ENCODE measurements around the gene CCDC71L. TPM values are rescaled to one million over a fixed set of nuclear protein-coding genes. Genes with fewer than 3 reads are reported as not detected.

Gene CCDC71L
- total RNA-seq, 2 donors from 2014 or later, result 26.1 to 26.8 TPM

- no peak for DNase-seq
- Histone ChIP-seq H3K9ac (ENCODE audit: extremely low read depth, low read length, poor library complexity, severe bottlenecking) (no peak overlapping the region), H3K4me3 (ENCODE audit: low read length) (no peak overlapping the region), H3K9me3 (ENCODE audit: control insufficient read depth, low read length) (peaks cover 7% of the 10 kb centered on the region), H3K4me1 (ENCODE audit: control insufficient read depth, insufficient read depth, low read length) (no peaks in the 10 kb centered on the region), H3K36me3 (ENCODE audit: control insufficient read depth, insufficient read depth, low read length) (no peaks in the 10 kb centered on the region), H3K27ac (ENCODE audit: low read depth, low read length) (no peak overlapping the region), H3K27me3 (ENCODE audit: control insufficient read depth, insufficient read depth, low read length, poor library complexity, severe bottlenecking) (no peaks in the 10 kb centered on the region)
- no peaks in the 10 kb centered on the region for H3K4me1 Mint-ChIP-seq
- H3K9me3 Mint-ChIP-seq, result no peaks in the 10 kb centered on the region
- peaks cover 2% of the 10 kb centered on the region for H3K27me3 Mint-ChIP-seq (ENCODE audit: insufficient read depth)
- no peak overlapping the region for H3K4me3 Mint-ChIP-seq
- TF ChIP-seq, protein P1, sequence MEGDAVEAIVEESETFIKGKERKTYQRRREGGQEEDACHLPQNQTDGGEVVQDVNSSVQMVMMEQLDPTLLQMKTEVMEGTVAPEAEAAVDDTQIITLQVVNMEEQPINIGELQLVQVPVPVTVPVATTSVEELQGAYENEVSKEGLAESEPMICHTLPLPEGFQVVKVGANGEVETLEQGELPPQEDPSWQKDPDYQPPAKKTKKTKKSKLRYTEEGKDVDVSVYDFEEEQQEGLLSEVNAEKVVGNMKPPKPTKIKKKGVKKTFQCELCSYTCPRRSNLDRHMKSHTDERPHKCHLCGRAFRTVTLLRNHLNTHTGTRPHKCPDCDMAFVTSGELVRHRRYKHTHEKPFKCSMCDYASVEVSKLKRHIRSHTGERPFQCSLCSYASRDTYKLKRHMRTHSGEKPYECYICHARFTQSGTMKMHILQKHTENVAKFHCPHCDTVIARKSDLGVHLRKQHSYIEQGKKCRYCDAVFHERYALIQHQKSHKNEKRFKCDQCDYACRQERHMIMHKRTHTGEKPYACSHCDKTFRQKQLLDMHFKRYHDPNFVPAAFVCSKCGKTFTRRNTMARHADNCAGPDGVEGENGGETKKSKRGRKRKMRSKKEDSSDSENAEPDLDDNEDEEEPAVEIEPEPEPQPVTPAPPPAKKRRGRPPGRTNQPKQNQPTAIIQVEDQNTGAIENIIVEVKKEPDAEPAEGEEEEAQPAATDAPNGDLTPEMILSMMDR (conservative IDR thresholded peaks at IDR 0.05), result no peak
- H3K27ac Mint-ChIP-seq, result no peak overlapping the region
- no peaks in the 10 kb centered on the region for H3K36me3 Mint-ChIP-seq (ENCODE audit: low read depth)
- WGBS, 2 experiments (ENCODE audit: insufficient coverage in 1 of 2, insufficient read length in 1 of 2), result 100% methylated on average over 1 of the region's 1 CpG
Measured at GRCh38 chr7:106646256-106646655, 14.7 kb downstream of the CCDC71L start.

- H3K4me1 ChIP-seq (ENCODE audit: control insufficient read depth, insufficient read depth, low read length), result no peaks in the 10 kb centered on the region
- Mint-ChIP-seq H3K9me3 (no peaks in the 10 kb centered on the region), H3K4me1 (no peaks in the 10 kb centered on the region), H3K36me3 (ENCODE audit: low read depth) (no peaks in the 10 kb centered on the region), H3K27me3 (ENCODE audit: insufficient read depth) (peaks cover 2% of the 10 kb centered on the region), H3K27ac (no peak overlapping the region), H3K4me3 (no peak overlapping the region)
- 94% methylated on average over 1 of the region's 1 CpG; no CpG with 5 or more reads in 1 of the 2 experiments for WGBS, 2 experiments (ENCODE audit: insufficient coverage in 1 of 2, insufficient read length in 1 of 2)
- H3K27ac ChIP-seq (ENCODE audit: low read depth, low read length), result no peak overlapping the region
- no peak for DNase-seq
- H3K27me3 ChIP-seq (ENCODE audit: control insufficient read depth, insufficient read depth, low read length, poor library complexity, severe bottlenecking), result no peaks in the 10 kb centered on the region
- TF ChIP-seq, protein P1 (conservative IDR thresholded peaks at IDR 0.05), result no peak
- H3K36me3 ChIP-seq (ENCODE audit: control insufficient read depth, insufficient read depth, low read length), result no peaks in the 10 kb centered on the region
- H3K9me3 ChIP-seq (ENCODE audit: control insufficient read depth, low read length), result peaks cover 7% of the 10 kb centered on the region
- H3K9ac ChIP-seq (ENCODE audit: extremely low read depth, low read length, poor library complexity, severe bottlenecking), result no peak overlapping the region
- H3K4me3 ChIP-seq (ENCODE audit: low read length), result no peak overlapping the region
Measured at GRCh38 chr7:106644999-106645398, 16.0 kb downstream of the CCDC71L start.

DNA sequence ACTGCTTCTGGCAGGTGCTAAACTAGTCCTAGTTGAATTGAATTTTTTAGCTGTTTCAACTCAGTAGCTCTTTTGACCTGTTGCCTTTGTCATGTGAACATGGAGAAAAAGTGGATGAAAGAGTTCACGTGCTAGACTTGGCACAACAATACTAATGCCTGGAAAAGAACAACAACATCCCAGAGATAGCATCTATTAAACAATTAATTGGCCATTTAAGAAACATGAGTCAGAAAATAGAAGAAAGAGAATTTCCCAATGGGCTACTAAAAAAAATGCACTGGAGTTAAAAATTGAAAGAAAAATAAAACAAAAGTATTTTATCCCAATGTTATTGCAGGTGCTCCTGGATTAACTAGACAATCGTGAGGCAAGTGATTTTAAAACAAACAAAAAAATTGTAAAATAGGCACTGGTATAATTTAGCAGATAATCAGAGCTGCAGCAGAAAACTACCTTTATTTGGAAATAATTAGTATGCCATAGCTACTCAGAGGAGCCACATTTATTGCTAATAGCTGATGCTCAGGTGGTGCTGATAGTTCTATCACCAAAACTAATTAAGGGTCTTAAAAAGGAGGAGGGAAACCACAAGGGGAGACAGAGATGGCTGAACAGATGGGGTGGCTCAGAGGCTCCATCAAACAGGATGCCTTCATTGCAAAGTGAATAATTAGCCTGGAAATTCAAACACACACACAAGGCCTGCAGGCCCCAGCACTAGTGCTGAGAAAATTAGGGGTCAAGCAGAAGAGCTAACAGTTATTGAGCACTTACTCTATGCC lies 17.6 kb downstream of the CCDC71L start:
- Mint-ChIP-seq H3K9me3 (peaks cover 4% of the 10 kb centered on the region), H3K27ac (no peak overlapping the region), H3K4me1 (no peaks in the 10 kb centered on the region), H3K27me3 (ENCODE audit: insufficient read depth) (peaks cover 3% of the 10 kb centered on the region), H3K36me3 (ENCODE audit: low read depth) (no peaks in the 10 kb centered on the region), H3K4me3 (no peak overlapping the region)
- no peaks in the 10 kb centered on the region for H3K27me3 ChIP-seq (ENCODE audit: control insufficient read depth, insufficient read depth, low read length, poor library complexity, severe bottlenecking)
- no peak overlapping the region for H3K4me3 ChIP-seq (ENCODE audit: low read length)
- WGBS, 2 experiments (ENCODE audit: insufficient coverage in 1 of 2, insufficient read length in 1 of 2), result 90% methylated on average over 2 of the region's 2 CpGs; no CpG with 5 or more reads in 1 of the 2 experiments
- H3K36me3 ChIP-seq (ENCODE audit: control insufficient read depth, insufficient read depth, low read length), result no peaks in the 10 kb centered on the region
- H3K4me1 ChIP-seq (ENCODE audit: control insufficient read depth, insufficient read depth, low read length), result no peaks in the 10 kb centered on the region
- no peak for DNase-seq
- peaks cover 19% of the 10 kb centered on the region for H3K9me3 ChIP-seq (ENCODE audit: control insufficient read depth, low read length)
- no peak overlapping the region for H3K27ac ChIP-seq (ENCODE audit: low read depth, low read length)
- TF ChIP-seq, protein P1 (conservative IDR thresholded peaks at IDR 0.05), result no peak
- H3K9ac ChIP-seq (ENCODE audit: extremely low read depth, low read length, poor library complexity, severe bottlenecking), result no peak overlapping the region

Data from endodermal cell (in vitro differentiated cells).